Stimulated activated CD4-positive, alpha-beta T cell treated with anti-CD3 and anti-CD28 coated beads, Interleukin-2, amount 100 ng/mL, for 4 hours (primary cell): Measurements from ENCODE around the gene RRP12.
"Not testable (repeated sequence)": the region's sequence is repeated elsewhere in the genome, so short reads cannot be mapped to it uniquely, and the experiment has no call there.

Source experiments
- DNase-seq: peaks from one replicate; pipeline ENCODE4 v3.0.0-alpha.2; 2020; ENCODE audit warnings: low read depth

RRP12 gene

DNA sequence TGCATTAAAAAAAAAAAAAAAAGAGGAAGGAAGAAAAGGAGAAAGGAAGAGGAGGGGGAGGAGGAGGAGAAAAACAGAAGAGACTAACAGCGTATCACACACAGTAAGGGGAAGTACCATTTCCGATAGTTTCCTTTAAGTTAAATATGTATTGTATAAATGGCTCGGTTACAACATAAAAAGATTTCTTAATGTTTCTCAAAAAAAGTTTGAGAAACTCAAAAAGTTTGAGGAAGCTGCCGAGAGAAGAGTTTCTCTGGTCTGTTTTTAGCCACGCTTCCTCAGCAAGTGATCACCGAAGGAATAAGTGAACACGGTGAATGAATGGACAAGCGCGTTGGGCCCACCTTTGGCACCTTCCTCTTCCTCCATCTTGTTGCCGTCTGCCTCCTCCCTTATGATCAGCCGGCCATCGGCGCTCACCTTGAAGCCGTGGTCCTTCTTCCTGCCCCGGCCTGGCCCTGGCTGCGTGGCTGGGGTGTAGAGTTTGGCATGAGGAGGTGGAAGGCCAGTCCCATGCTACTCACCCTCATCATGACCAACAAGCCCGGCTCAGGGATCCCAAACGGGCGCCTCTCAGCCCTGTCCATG is 35.3 kb downstream of the RRP12 start:
- DNase-seq = no peak

- no peak for DNase-seq
Measured at GRCh38 chr10:97363071-97363470, 38.1 kb downstream of the RRP12 start.

DNA sequence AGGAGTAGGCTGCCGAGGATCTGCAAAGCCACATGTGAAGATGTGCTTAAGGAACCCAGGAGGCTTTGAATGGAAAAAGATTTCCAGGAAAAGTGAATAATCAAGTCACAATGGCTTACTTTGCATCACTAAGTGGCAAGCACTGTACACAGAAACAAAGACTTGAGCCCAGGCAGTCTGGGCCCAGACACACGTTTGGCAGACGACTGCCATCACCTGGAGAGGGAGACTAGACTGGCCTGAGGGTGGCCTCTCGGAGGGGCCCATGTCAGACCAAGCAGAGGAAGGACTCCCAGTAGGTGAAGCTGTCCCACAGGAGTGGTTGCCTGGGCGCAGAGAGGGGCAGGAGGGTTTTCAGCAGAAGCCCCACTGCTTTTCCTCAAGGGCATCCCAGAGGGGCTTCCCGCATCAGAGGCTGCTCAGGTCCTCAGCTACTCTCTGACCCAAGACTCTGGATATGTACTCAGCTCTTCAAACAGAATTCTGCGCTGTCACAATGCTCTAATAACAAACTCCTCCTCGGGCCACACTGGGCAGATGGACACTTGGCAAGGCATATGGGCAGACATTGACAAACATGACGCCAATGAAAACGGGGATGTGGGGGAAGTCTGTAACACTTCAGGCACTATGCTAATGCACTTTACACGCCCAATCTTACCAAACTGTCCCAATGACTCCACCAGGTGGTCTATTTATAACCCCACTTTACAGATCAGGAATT is 38.7 kb downstream of the RRP12 start:
- no peak for DNase-seq

GRCh38 chr10:97361537-97361901 is 39.6 kb downstream of the RRP12 start:
- no peak for DNase-seq

GRCh38 chr10:97360705-97361536 is 40.2 kb downstream of the RRP12 start:
- no peak for DNase-seq

- DNase-seq = no peak
Measured at GRCh38 chr10:97358781-97359180, 42.4 kb downstream of the RRP12 start.

DNA sequence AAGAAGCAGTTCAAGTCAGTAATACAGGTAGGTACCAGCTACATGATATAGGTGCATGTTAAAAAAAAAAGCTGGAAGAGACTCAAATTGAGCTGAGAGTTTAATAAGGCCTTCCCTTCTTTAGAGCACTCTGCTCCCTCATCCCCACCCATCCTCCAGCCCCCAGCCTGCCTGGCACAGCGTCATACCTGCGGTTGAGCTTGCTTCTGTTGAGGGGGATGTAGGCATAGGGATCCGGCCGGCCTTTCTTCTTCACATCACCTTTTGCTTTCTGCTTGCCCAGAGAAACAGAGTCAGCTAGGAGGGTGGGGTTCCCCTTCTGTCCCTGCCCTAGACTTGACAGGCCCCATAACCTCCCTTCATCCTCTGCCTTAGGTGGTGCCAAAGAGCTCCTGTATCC is 42.8 kb downstream of the RRP12 start:
- DNase-seq = no peak

DNA sequence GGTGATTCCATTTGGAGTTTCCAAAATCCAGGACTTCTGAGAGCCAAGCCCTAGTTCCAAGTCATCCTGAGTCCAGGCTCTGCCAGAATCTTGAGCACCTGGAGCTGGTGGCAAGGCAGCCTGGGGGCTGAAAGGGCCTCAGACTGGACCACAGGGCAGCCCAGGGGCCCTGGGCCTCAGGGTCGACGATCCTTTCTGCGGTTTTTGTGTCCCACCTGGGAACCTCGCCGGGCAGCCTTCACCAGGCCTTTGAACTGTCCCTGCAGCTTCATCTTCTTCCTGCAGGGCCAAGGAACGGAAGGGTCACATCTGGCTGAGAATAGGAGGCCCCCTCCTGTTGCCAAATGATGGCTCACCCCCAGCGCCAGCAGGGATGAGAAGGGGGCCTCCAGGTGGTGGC is 44.2 kb downstream of the RRP12 start:
- DNase-seq = no peak

GRCh38 chr10:97356318-97356914 is 44.7 kb downstream of the RRP12 start:
- no peak for DNase-seq

DNA sequence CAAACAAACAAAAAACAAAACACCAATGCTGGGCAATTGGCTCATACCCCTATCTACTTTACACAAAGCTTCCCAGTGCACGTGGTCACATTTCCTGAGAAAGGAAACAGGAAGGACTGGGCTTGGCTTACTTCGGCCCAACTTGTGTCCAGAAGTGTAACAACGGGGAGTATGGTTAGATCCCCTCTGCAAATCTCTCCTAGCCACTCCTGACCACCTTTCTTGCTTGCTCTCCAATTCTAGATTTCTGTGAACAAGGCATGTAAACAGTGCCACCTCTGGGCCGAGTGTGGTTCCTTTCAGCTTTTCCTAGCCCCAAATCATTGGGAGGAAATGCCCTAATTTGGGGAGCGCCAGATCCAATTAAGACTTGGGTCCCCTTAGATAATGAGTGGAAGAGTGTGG is 45.6 kb downstream of the RRP12 start:
- DNase-seq = no peak

- no peak for DNase-seq
Measured at GRCh38 chr10:97353945-97354344, 47.2 kb downstream of the RRP12 start.

GRCh38 chr10:97349752-97350513 is 51.2 kb downstream of the RRP12 start:
- no peak for DNase-seq

DNA sequence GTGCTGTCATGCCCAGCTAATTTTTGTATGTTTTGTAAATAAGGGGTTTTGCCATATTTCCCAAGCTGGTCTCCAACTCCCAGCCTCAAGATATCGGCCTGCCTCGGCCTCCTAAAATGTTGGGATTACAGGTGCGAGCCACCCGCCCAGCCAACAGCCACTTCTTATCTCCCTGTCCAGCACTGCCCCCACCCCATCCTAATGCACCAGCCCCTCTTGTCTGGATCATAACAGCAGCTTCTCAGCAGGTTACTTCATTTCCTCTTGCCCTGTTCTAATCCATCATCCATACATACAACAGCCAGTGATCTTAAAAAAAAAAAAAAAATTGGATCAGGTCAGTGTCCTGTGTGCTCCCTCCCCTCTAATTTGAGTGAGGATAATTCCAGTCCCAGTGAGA is 53.8 kb downstream of the RRP12 start:
- no peak for DNase-seq

DNA sequence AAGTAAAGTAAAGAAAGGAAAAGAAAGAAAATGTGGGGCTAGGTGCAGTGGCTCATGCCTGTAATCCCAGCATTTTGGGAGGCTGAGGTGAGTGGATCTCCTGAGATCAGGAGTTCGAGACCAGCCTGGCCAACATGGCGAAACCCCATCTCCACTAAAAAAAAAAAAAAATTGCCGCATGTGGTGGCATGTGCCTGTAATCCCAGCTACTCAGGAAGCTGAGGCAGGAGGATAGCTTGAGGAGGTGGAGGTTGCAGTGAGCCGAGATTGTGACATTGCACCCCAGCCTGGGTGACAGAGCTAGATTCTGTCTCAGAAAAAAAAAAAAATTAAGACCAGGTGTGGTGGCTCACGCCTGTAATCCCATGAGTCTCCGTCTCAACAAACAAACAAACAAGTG is 57.5 kb downstream of the RRP12 start:
- DNase-seq = not testable (repeated sequence)

- DNase-seq = no peak
Measured at GRCh38 chr10:97341416-97341815, 59.7 kb downstream of the RRP12 start.

GRCh38 chr10:97338041-97338440 is 63.1 kb downstream of the RRP12 start:
- no peak for DNase-seq

- DNase-seq = no peak
Measured at GRCh38 chr10:97336942-97337831, 64.0 kb downstream of the RRP12 start.

DNA sequence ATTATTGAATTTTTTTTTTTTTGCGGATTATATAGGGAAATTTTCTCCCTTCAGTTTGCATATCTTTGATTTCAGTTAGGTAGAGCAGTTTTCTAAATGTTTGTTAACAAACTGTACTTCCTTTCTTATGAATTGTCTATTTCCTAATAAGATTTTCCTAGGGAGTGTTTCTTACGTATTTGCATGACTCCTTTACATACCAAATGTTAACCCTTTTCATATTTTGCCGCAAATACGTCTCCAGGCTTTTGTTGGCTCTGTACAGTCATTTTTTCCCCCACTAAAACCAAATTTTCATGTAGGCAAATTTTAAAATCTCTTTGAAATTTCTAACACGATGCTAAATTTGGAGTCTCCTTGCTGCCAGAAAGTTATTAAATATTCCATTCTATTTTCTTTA is 64.7 kb downstream of the RRP12 start:
- DNase-seq = no peak

- DNase-seq = no peak
Measured at GRCh38 chr10:97336006-97336405, 65.1 kb downstream of the RRP12 start.

- no peak for DNase-seq
Measured at GRCh38 chr10:97335188-97335619, 65.9 kb downstream of the RRP12 start.
